HG03103 (cell line): ENCODE results near the gene CILP2.

Experiments
- ATAC-seq: cut with Tn5 transposase; IDR thresholded peaks from one replicate; pipeline ENCODE4 v1.9.1; 2021; ENCODE audit warnings: low read depth; ENCODE audit not compliant: unreplicated experiment

The CILP2 gene

GRCh38 chr19:19538061-19538784 lies at the start of gene CILP2:
Gene CILP2, plus strand, starts transcription at chr19:19538265. Its CDS starts 85 bp downstream, at chr19:19538350.
- ATAC-seq, result no peak

GRCh38 chr19:19488875-19489690 lies 49.0 kb upstream of the CILP2 start:
- no peak for ATAC-seq

- ATAC-seq, result no peak
Observed at GRCh38 chr19:19489804-19490204, 48.3 kb upstream of the CILP2 start.

- ATAC-seq, result no peak
Observed at GRCh38 chr19:19490214-19490968, 47.7 kb upstream of the CILP2 start.

- ATAC-seq, result no peak
Observed at GRCh38 chr19:19491321-19492025, 46.6 kb upstream of the CILP2 start.

GRCh38 chr19:19492026-19492610 lies 45.9 kb upstream of the CILP2 start:
- ATAC-seq, result no peak

GRCh38 chr19:19493841-19494546 lies 44.1 kb upstream of the CILP2 start:
- ATAC-seq, result no peak

- no peak for ATAC-seq
Observed at GRCh38 chr19:19495614-19496603, 42.2 kb upstream of the CILP2 start.

GRCh38 chr19:19498255-19498991 lies 39.6 kb upstream of the CILP2 start:
- no peak for ATAC-seq

GRCh38 chr19:19499272-19499995 lies 38.6 kb upstream of the CILP2 start:
- no peak for ATAC-seq

- ATAC-seq, result no peak
Observed at GRCh38 chr19:19500975-19501644, 37.0 kb upstream of the CILP2 start.

GRCh38 chr19:19501798-19502197 lies 36.3 kb upstream of the CILP2 start:
- no peak for ATAC-seq

- no peak for ATAC-seq
Observed at GRCh38 chr19:19502281-19502680, 35.8 kb upstream of the CILP2 start.

GRCh38 chr19:19502808-19503602 lies 35.1 kb upstream of the CILP2 start:
- ATAC-seq, result no peak

GRCh38 chr19:19504754-19505668 lies 33.1 kb upstream of the CILP2 start:
- no peak for ATAC-seq
